ENCODE data around the gene HOXC9.

HOXC9 gene

DNA sequence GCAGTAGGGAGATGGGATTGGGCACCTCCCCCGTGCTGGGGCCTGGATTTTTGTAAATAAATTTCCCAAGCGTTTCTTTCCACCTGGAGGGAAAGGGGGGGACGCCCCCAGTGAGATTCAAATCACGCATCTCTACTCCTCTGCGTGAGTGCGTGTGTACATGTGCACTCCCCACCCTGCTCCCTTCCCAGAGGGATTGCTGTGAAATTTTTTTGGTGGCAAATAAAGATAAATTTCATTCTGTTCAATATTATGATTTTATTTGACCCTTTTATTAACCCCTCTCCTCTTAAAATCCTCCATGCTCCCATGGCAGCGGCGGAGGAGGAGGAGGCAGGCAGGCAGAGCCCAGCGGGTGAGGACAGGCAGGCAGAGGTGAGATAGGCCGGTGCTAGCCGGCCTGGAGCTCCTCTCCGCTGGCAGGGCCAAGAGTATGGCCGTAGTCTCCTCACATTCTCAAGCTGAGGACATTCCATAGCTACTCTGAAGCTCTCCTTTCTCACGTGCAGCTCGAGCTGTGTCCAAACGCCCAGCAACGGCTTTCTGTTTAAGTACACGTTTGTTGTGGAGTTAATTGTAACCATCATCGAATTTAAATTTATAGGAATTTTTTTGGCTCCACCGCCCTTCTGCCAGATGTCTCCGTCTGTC is 23.7 kb upstream of the HOXC9 start:
- DNase-seq (ENCODE audit: low read depth): peak; percentile 57

DNA sequence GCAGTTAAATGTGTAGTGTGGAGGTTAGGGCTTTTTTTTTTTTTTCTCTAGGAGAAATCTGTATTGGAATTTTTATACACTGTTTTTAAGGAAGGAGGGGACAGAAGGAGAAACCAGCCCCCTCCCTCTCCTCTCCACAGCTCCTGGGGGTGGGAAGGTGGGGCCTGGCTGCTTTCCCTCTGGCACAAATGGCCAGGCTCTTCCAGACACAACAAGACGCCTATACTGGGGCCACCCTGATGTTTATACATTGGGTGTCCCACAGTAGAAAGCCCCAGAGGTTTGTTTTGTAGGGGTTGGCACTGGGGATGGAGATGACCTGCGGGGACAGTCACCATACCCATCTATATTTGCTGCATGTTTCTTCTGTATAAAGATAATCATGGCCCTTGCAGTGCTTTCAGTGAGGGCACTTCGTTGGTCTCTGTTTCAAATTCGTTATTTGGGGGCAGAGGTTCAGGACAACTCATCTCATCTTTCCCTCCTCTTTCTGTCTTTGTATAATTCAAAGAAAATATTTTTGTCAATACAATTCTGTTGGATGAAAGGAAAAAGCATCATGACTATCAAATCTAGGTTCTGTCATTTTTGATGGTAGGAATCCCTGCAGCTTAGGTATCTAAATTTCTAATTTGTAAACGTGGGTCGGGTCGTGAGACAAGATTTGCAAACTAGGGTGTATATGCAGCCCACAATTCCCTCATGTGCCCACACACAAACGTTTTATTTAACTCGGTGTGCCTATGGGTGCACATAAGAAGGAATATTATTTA is 23.0 kb upstream of the HOXC9 start:
- DNase-seq (ENCODE audit: low read depth): no peak

GRCh38 chr12:53977596-53978445 is 22.1 kb upstream of the HOXC9 start:
- DNase-seq (ENCODE audit: low read depth): peak; percentile 46

- DNase-seq (ENCODE audit: low read depth): peak; percentile 75
Observed at GRCh38 chr12:53978477-53979356, 21.2 kb upstream of the HOXC9 start.

GRCh38 chr12:53980104-53980801 is 19.7 kb upstream of the HOXC9 start:
- peak; percentile 65 for DNase-seq (ENCODE audit: low read depth)

- DNase-seq (ENCODE audit: low read depth): peak; percentile 27
Observed at GRCh38 chr12:53980802-53981496, 19.0 kb upstream of the HOXC9 start.

- DNase-seq (ENCODE audit: low read depth): peak; percentile 77
Observed at GRCh38 chr12:53981634-53982565, 18.1 kb upstream of the HOXC9 start.

GRCh38 chr12:53982648-53983567 is 17.1 kb upstream of the HOXC9 start:
- no peak for DNase-seq (ENCODE audit: low read depth)

DNA sequence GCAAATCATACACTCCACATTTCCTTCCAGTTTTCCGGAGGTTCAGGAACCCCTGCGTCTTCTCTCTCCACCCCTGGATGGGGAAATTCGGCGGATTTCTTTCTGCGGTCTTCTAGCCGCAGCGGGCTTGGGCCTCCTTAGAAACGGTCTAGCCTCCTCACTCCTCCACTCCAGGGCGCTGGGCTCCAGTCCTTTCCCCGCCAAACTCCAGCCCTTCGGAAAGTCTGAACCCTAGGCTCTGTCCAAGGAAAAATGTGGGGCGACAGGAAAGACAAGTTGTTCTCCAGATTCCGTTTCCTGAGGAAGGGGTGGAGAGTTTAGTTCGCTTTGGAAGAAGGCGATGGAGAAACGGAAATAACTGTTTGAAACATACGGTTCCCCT is 16.4 kb upstream of the HOXC9 start:
- DNase-seq (ENCODE audit: low read depth): peak; percentile 47

DNA sequence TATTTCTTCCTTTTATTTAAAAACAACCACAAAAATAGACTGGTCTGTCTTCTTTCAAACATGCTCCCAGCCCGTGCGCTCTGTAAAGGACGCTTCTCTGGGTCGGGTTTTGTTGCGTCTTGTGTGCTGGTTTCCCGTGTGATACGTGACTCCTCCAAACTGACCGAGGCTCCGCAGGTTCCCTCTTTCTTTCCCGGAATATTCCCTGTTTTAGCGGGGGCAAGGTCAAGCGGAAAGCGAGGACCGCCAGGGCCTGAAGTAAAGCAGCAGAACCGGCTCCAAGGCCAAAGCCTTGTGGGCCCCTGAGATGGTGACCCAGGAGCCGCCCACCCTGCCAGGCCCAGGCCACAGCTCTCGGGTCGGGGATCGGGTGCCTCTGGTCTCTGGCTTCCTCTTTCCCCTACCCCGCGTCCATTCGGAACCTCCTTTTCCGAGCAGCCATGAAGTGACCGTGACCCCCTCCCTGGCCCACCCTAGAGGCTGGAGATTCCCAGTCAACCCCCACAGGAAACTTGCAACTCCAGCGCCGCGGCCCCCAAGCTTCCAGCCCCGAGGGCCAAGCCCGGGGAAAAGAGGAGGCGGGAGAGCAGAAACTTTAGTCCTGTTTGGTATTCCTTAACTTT is 15.9 kb upstream of the HOXC9 start:
- DNase-seq (ENCODE audit: low read depth): peak; percentile 48

DNA sequence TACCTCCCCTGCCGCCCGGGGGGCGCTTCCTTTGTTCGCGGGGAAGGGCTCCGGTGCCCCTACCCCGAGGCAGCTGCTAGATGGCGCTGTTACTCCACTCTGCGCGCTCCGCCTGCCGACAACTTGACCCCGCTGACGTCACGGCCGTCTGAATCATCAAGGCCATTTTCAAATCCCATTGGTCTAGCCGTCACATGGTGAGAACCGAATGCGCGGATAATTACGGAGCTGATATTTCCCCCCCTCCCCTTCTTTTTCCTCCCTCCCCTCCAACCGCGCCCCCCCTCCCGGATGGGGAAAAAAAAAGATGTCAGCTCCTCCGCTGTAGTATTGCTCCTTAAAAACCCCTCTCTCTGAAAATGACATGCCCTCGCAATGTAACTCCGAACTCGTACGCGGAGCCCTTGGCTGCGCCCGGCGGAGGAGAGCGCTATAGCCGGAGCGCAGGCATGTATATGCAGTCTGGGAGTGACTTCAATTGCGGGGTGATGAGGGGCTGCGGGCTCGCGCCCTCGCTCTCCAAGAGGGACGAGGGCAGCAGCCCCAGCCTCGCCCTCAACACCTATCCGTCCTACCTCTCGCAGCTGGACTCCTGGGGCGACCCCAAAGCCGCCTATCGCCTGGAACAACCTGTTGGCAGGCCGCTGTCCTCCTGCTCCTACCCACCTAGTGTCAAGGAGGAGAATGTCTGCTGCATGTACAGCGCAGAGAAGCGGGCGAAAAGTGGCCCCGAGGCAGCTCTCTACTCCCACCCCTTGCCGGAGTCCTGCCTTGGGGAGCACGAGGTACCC is 14.9 kb upstream of the HOXC9 start, which contains the start of gene HOXC10:
Gene HOXC10, plus strand, starts transcription at position 246 of the 791 bp plus-strand sequence. Its CDS starts 114 bp downstream, at position 360.
- peak; percentile 97 for DNase-seq (ENCODE audit: low read depth)

GRCh38 chr12:53985692-53985993 is 14.3 kb upstream of the HOXC9 start:
- no peak for DNase-seq (ENCODE audit: low read depth)

- DNase-seq (ENCODE audit: low read depth): peak; percentile 64
Observed at GRCh38 chr12:53985994-53986685, 13.8 kb upstream of the HOXC9 start.

DNA sequence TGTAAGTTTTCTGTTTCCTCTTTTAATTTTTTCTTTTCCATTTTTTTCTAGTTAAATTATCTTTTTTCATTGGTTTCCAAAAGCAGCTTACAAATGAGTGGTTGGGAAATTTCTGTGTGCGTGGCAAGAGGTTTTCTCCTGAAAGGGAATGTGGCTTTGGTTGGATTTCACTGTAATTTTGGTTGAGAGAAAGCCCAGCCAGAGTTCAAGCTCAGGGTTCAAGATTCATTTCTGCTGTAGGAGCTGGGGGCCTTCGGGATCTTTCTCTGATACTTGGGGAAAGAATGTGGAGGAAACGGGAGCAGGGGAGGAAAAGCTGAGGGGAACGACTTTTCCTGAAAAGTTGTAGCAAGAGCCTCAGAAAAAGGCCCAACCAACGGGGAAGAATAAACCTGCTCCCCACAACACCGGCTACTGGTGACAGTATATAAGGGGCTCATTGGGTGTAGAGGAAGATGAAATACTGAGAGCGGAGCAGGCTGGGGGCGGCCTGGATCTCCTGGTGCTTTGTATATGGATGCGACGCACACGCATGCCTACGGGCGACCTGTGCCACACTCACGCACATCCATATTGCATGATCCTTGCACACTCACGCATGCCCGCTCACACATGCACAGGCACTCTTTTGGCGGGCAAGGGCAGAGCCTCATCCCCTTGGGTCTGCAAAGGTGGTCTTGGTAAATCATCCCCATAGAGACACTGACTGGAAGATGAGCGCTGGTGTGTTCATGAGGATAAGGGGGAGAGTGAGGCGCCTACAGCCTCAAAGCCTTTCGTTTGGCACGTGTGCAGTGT is 13.1 kb upstream of the HOXC9 start:
- DNase-seq (ENCODE audit: low read depth): no peak

- DNase-seq (ENCODE audit: low read depth): no peak
Observed at GRCh38 chr12:53987787-53988230, 12.2 kb upstream of the HOXC9 start.

Data from ELR (cell line).